Activated naive CD4-positive, alpha-beta T cell treated with anti-CD3 and anti-CD28 coated beads, Interleukin-2, amount 50 U/mL, for 16 hours (primary cell): ENCODE measurements around the gene STK31.
"Not testable (repeated sequence)": the region's sequence is repeated elsewhere in the genome, so short reads cannot be mapped to it uniquely, and the experiment has no call there.

ENCODE experiments used
- DNase-seq: peaks from one replicate; pipeline ENCODE4 v3.0.0-alpha.2; 2020

The STK31 gene

GRCh38 chr7:23710000-23710399 is at the start of gene STK31:
STK31 (plus strand) TSS chr7:23710219; CDS start chr7:23710286, 67 bp downstream.
- DNase-seq, result no peak

GRCh38 chr7:23661385-23661784 is 48.6 kb upstream of the STK31 start:
- no peak for DNase-seq

- no peak for DNase-seq
Observed at GRCh38 chr7:23662124-23662983, 47.7 kb upstream of the STK31 start.

- DNase-seq, result no peak
Observed at GRCh38 chr7:23662984-23663313, 47.1 kb upstream of the STK31 start.

GRCh38 chr7:23664122-23664521 is 45.9 kb upstream of the STK31 start:
- no peak for DNase-seq

GRCh38 chr7:23672033-23672432 is 38.0 kb upstream of the STK31 start:
- no peak for DNase-seq

- peak; percentile 86 for DNase-seq
Observed at GRCh38 chr7:23679898-23680413, 30.1 kb upstream of the STK31 start, which contains the start of gene FAM221A. FAM221A (plus strand) TSS chr7:23680199; CDS start chr7:23680219, 20 bp downstream.

GRCh38 chr7:23680414-23681405 is 29.3 kb upstream of the STK31 start:
- DNase-seq, result peak; percentile 47

GRCh38 chr7:23684041-23684440 is 26.0 kb upstream of the STK31 start:
- not testable (repeated sequence) for DNase-seq

- no peak for DNase-seq
Observed at GRCh38 chr7:23685731-23686130, 24.3 kb upstream of the STK31 start.

GRCh38 chr7:23687011-23687410 is 23.0 kb upstream of the STK31 start:
- DNase-seq, result no peak

GRCh38 chr7:23689165-23689564 is 20.9 kb upstream of the STK31 start:
- DNase-seq, result no peak

- no peak for DNase-seq
Observed at GRCh38 chr7:23691320-23691719, 18.7 kb upstream of the STK31 start.

GRCh38 chr7:23693224-23693623 is 16.8 kb upstream of the STK31 start:
- no peak for DNase-seq

GRCh38 chr7:23696916-23697441 is 13.0 kb upstream of the STK31 start:
- peak; percentile 59 for DNase-seq

GRCh38 chr7:23698822-23699221 is 11.2 kb upstream of the STK31 start:
- no peak for DNase-seq

- no peak for DNase-seq
Observed at GRCh38 chr7:23700046-23700445, 10.0 kb upstream of the STK31 start.

GRCh38 chr7:23709081-23709750 is 803 bp upstream of the STK31 start:
- no peak for DNase-seq

GRCh38 chr7:23712368-23713284 is 2.6 kb downstream of the STK31 start:
- no peak for DNase-seq

GRCh38 chr7:23713285-23714149 is 3.5 kb downstream of the STK31 start:
- no peak for DNase-seq

GRCh38 chr7:23714150-23714464 is 4.1 kb downstream of the STK31 start:
- DNase-seq, result no peak
